GM21515 (cell line): ENCODE measurements around the gene PAM.

Source experiments
- ATAC-seq: cut with Tn5 transposase; IDR thresholded peaks from one replicate; pipeline ENCODE4 v1.9.1; 2021; ENCODE audit not compliant: unreplicated experiment

The PAM gene

GRCh38 chr5:102754767-102755431, at the start of gene PAM:
Gene PAM, plus strand, starts transcription at chr5:102755305. Its CDS starts 110,891 bp downstream, at chr5:102866196.
- peak; percentile 86 for ATAC-seq

DNA sequence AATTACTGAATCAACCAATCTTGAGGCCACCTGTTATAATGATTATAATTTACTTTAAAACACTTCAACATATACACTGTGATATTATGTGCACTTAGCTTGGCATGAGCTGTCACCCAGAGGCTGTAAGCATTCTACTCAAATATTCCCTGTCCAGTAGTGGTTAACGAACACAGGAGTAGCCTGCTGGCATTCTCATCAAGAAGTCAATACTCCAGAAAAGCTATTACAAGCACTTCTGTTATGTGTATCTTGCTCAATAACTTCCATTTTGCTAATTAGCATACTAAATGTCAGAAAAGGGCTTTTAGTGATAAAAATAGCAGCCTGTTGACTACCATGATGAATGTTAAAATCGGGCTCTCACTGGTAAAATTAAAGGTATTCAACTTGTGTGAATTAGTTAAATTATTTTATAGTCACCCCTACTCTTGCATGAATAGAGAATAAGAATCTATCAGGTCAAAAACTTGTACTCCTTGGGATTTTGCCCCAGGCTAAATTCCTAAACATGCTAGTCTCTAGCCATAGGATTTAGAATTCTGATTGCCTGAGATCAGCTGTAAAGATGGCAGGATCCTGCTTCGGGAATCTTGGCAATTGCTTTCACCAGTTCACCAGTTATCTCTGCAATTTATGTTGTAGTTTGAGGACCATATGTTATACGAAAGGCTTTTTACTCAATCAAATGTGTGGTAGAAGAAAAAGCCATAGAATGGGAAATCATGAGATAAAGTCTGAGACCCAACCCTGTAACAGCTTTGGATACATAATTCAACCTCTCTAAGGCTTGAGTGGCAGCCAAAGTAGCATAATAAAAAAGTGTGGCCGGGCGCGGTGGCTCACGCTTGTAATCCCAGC, 43.4 kb upstream of the PAM start:
- no peak for ATAC-seq

GRCh38 chr5:102713278-102713677, 41.8 kb upstream of the PAM start:
- no peak for ATAC-seq

GRCh38 chr5:102713682-102714231, 41.3 kb upstream of the PAM start:
- ATAC-seq: peak; percentile 66

DNA sequence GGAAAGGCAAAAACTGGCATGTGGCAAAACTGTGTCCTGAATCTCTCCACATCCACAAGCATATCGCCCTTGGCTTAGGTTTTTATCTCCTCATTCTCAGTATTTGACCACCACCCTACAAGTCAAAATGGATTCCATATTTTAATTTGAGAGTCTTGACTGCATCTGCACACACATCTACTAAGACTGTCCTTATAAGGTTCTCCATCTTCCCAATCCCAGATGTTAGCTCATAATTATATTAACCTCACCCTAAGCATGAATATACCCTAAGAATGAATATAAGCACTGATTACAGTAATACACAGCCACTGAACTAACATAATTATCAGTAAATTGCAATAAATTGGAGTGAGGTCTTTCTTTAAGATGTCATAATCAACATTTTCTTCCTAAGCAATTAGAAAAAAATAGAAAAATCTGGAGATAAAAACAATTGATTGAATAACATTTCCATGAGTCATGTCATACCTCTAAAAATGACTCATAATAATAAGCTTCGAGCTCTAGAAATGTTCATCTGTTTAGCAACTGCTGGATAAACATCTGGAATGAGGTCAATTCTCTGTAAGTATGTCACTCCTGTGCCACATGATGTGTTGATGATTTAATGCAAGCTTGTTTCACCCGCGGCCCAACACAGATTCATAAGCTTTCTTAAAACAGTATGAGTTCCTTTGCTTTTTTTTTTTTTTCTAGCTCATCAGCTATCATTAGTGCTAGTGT, 39.9 kb upstream of the PAM start:
- ATAC-seq: no peak

GRCh38 chr5:102716017-102716416, 39.1 kb upstream of the PAM start:
- ATAC-seq: no peak

DNA sequence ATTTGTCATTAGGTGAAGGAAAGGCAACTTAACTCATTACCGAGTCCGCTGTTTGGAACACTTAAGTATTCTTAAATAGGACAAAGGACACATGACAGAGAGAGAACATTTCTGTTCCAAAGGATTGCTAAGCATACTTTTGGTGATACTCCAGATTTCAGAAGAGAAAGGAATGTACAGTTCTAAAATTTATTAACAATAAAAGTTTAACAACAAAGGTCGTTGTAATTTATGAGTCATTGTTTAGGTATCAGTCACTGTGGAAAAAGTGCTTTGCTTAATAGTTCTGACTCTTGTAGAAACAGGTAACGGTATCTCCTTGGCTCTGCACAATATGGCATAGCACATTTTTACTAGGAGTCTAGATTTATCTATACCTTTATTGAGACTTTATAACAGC, 36.3 kb upstream of the PAM start:
- no peak for ATAC-seq

GRCh38 chr5:102719886-102720285, 35.2 kb upstream of the PAM start:
- no peak for ATAC-seq

GRCh38 chr5:102720969-102721368, 34.1 kb upstream of the PAM start:
- no peak for ATAC-seq

GRCh38 chr5:102722931-102723330, 32.2 kb upstream of the PAM start:
- no peak for ATAC-seq

- ATAC-seq: no peak
Measured at GRCh38 chr5:102731693-102732092, 23.4 kb upstream of the PAM start.

- no peak for ATAC-seq
Measured at GRCh38 chr5:102733534-102733933, 21.6 kb upstream of the PAM start.

DNA sequence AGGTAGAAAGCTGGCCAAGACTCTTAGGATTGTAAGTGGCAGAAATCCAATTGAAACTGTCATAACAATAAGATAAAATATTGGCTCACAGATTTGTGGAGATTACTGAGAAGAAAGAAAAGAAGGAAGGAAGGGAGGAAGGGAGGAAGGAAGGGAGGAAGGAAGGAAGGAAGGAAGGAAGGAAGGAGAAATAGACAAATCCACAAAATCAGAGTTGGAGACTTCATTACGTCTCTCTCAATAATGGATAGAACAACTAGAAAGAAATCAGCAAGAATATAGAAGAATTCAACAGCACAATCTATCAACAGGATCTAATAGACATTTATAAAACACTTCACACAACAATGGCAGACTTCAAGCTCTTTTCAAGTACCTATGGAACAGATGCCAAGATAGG, 17.9 kb upstream of the PAM start:
- ATAC-seq: no peak

DNA sequence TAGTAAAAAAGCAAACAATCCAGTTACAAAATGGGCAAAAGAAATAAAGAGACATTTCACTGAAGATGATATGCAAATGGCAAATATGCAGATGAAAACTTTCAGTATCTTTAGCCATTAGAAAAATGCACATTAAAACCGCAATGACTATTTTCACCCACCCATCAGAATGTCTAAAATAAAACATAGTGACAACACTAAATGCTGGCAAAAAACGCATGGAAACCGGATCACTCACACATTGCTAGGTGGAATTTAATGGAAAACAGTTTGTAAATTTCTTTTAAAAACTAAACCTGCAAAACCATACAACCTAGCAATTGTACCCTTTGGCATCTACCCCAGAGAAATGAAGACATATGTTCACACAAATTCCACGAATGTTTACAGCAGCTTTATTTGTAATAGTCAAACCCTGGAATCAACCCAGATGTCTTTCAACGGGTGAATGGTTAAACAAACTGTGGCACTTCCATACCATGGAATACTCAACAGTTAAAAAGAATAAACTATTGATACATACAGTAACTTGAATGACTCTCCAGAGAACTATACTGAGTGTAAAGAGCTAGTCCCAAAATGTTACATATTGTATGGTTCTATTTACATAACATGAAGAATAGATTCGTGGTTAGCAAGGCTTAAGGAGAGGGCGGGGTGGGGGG, 17.2 kb upstream of the PAM start:
- no peak for ATAC-seq

- no peak for ATAC-seq
Measured at GRCh38 chr5:102740515-102740914, 14.6 kb upstream of the PAM start.

- ATAC-seq: no peak
Measured at GRCh38 chr5:102742215-102742614, 12.9 kb upstream of the PAM start.

- no peak for ATAC-seq
Measured at GRCh38 chr5:102743900-102744299, 11.2 kb upstream of the PAM start.

DNA sequence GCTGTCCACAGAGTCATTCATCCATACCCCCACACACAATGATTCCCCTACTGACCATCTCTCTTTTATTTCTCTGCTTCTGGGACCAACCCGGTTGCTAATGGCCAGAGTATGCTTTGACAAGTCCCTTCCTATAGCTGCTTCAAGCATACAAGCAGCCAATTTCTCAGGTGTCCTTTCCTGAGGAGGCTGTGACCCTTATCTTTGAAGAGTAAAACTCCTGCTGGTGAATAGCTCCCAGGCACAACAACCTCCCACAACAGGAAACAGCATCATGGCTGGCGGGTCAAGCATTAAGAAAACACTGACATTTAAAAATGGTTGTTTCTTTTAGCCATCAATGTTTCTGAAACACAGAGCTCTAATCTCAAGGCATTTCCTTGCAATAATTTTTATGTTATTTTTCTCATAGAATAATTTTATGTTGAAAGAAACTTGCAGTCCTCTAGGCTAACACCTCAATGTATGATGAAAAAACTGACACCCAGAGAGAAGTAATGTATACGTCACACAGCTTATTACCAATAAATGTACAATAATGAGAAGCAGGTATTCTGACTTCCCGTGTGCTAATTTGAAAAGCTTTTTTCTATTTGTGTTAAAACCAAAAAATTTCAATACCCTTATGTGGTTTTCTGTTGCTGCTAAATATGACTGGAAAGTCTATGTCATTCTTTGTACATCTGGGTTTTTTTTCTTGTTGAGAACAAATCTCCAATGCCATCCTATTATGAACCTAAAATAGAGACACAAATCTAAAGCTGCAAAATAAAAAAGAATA, 7.5 kb upstream of the PAM start:
- peak; percentile 60 for ATAC-seq

- no peak for ATAC-seq
Measured at GRCh38 chr5:102749416-102750030, 5.6 kb upstream of the PAM start.
